Duodenal mucosa (tissue), 2 donors: ENCODE results near the gene JAZF1.
"Not testable (repeated sequence)": the region's sequence is repeated elsewhere in the genome, so short reads cannot be mapped to it uniquely, and the experiment has no call there.

ENCODE experiments used
- H3K27ac ChIP-seq: one replicate; pipeline ENCODE4 v1.7.0; 2013; ENCODE audit warnings: low read depth, low read length
- H3K27me3 ChIP-seq, 2 donors: one replicate each; pipeline ENCODE4 v1.7.0; 2013; ENCODE audit warnings: low read length in 2 of 2, control low read depth in 1 of 2; ENCODE audit not compliant: insufficient read depth in 2 of 2, control insufficient read depth in 1 of 2
- H3K36me3 ChIP-seq, 2 donors: one replicate each; pipeline ENCODE4 v1.7.0; 2013; ENCODE audit warnings: low read length in 2 of 2, control low read depth in 1 of 2; ENCODE audit not compliant: insufficient read depth in 2 of 2, control insufficient read depth in 1 of 2
- H3K4me1 ChIP-seq, 2 donors: one replicate each; pipeline ENCODE4 v1.7.0; 2013; ENCODE audit warnings: low read length in 2 of 2, control low read depth in 1 of 2; ENCODE audit not compliant: insufficient read depth in 2 of 2, control insufficient read depth in 1 of 2
- H3K4me3 ChIP-seq, 2 donors: one replicate each; pipeline ENCODE4 v1.7.0; 2013; ENCODE audit warnings: low read length in 2 of 2, low read depth in 1 of 2
- H3K9ac ChIP-seq, 2 donors: one replicate each; pipeline ENCODE4 v1.7.0; 2013; ENCODE audit warnings: low read length in 2 of 2, low read depth in 1 of 2
- H3K9me3 ChIP-seq, 2 donors: one replicate each; pipeline ENCODE4 v1.7.0; 2013; ENCODE audit warnings: low read length in 2 of 2, control low read depth in 1 of 2; ENCODE audit not compliant: control insufficient read depth in 1 of 2

Gene JAZF1

GRCh38 chr7:28018446-28018845 is 162.1 kb downstream of the JAZF1 start:
- no peak overlapping the region for H3K27ac ChIP-seq

GRCh38 chr7:28018020-28018419 is 162.6 kb downstream of the JAZF1 start:
- no peak overlapping the region for H3K27ac ChIP-seq
- no peaks in the 10 kb centered on the region for H3K4me1 ChIP-seq
- H3K4me3 ChIP-seq: no peak overlapping the region
- H3K27me3 ChIP-seq: no peaks in the 10 kb centered on the region
- H3K9ac ChIP-seq: no peak overlapping the region
- no peaks in the 10 kb centered on the region for H3K9me3 ChIP-seq
- no peaks in the 10 kb centered on the region for H3K36me3 ChIP-seq

More at GRCh38 chr7:28018446-28018845, 162.1 kb downstream of the JAZF1 start:
- no peak overlapping the region for H3K4me3 ChIP-seq
- H3K36me3 ChIP-seq: no peaks in the 10 kb centered on the region
- H3K27me3 ChIP-seq: no peaks in the 10 kb centered on the region
- no peaks in the 10 kb centered on the region for H3K4me1 ChIP-seq
- H3K9ac ChIP-seq: no peak overlapping the region
- no peaks in the 10 kb centered on the region for H3K9me3 ChIP-seq

GRCh38 chr7:28017372-28017771 is 163.2 kb downstream of the JAZF1 start:
- Histone ChIP-seq H3K4me3 (no peak overlapping the region), H3K4me1 (no peaks in the 10 kb centered on the region), H3K27me3 (no peaks in the 10 kb centered on the region)

GRCh38 chr7:28016297-28016696 is 164.3 kb downstream of the JAZF1 start:
- H3K4me3 ChIP-seq: no peak overlapping the region
- no peaks in the 10 kb centered on the region for H3K9me3 ChIP-seq
- no peak overlapping the region for H3K9ac ChIP-seq
- no peaks in the 10 kb centered on the region for H3K36me3 ChIP-seq
- H3K27me3 ChIP-seq: no peaks in the 10 kb centered on the region
- H3K4me1 ChIP-seq: no peaks in the 10 kb centered on the region
- H3K27ac ChIP-seq: no peak overlapping the region

More at GRCh38 chr7:28017372-28017771, 163.2 kb downstream of the JAZF1 start:
- Histone ChIP-seq H3K9me3 (no peaks in the 10 kb centered on the region), H3K9ac (no peak overlapping the region), H3K27ac (no peak overlapping the region), H3K36me3 (no peaks in the 10 kb centered on the region)

GRCh38 chr7:28015169-28015568 is 165.4 kb downstream of the JAZF1 start:
- H3K36me3 ChIP-seq: no peaks in the 10 kb centered on the region

GRCh38 chr7:28014340-28014739 is 166.3 kb downstream of the JAZF1 start:
- not testable (repeated sequence) for H3K9ac ChIP-seq, H3K9me3 ChIP-seq, H3K4me1 ChIP-seq, H3K27ac ChIP-seq, H3K36me3 ChIP-seq, H3K4me3 ChIP-seq, H3K27me3 ChIP-seq

More at GRCh38 chr7:28015169-28015568, 165.4 kb downstream of the JAZF1 start:
- H3K9ac ChIP-seq: no peak overlapping the region
- H3K27me3 ChIP-seq: no peaks in the 10 kb centered on the region
- H3K9me3 ChIP-seq: no peaks in the 10 kb centered on the region
- H3K4me3 ChIP-seq: no peak overlapping the region
- no peak overlapping the region for H3K27ac ChIP-seq
- H3K4me1 ChIP-seq: no peaks in the 10 kb centered on the region

GRCh38 chr7:28013441-28013840 is 167.2 kb downstream of the JAZF1 start:
- no peak overlapping the region for H3K27ac ChIP-seq

GRCh38 chr7:28013019-28013418 is 167.6 kb downstream of the JAZF1 start:
- no peaks in the 10 kb centered on the region for H3K9me3 ChIP-seq
- no peak overlapping the region for H3K27ac ChIP-seq
- no peaks in the 10 kb centered on the region for H3K36me3 ChIP-seq
- no peaks in the 10 kb centered on the region for H3K27me3 ChIP-seq
- H3K4me1 ChIP-seq: no peaks in the 10 kb centered on the region
- H3K4me3 ChIP-seq: no peak overlapping the region
- H3K9ac ChIP-seq: no peak overlapping the region

More at GRCh38 chr7:28013441-28013840, 167.2 kb downstream of the JAZF1 start:
- Histone ChIP-seq H3K9ac (no peak overlapping the region), H3K9me3 (no peaks in the 10 kb centered on the region), H3K4me1 (no peaks in the 10 kb centered on the region), H3K36me3 (no peaks in the 10 kb centered on the region), H3K4me3 (no peak overlapping the region), H3K27me3 (no peaks in the 10 kb centered on the region)

- Histone ChIP-seq H3K9ac (no peak overlapping the region), H3K27ac (no peak overlapping the region), H3K27me3 (no peaks in the 10 kb centered on the region), H3K4me3 (no peak overlapping the region), H3K36me3 (no peaks in the 10 kb centered on the region), H3K9me3 (no peaks in the 10 kb centered on the region), H3K4me1 (no peaks in the 10 kb centered on the region)
These were observed 171.7 kb downstream of the JAZF1 start for GRCh38 chr7:28008911-28009310.

GRCh38 chr7:28008171-28008570 is 172.4 kb downstream of the JAZF1 start:
- Histone ChIP-seq H3K9ac (no peak overlapping the region), H3K27me3 (no peaks in the 10 kb centered on the region), H3K27ac (no peak overlapping the region), H3K4me3 (no peak overlapping the region), H3K36me3 (no peaks in the 10 kb centered on the region), H3K4me1 (no peaks in the 10 kb centered on the region), H3K9me3 (no peaks in the 10 kb centered on the region)

GRCh38 chr7:28006491-28006890 is 174.1 kb downstream of the JAZF1 start:
- Histone ChIP-seq H3K9me3 (no peaks in the 10 kb centered on the region), H3K4me3 (no peak overlapping the region), H3K27me3 (no peaks in the 10 kb centered on the region), H3K9ac (no peak overlapping the region), H3K27ac (no peak overlapping the region), H3K4me1 (no peaks in the 10 kb centered on the region), H3K36me3 (no peaks in the 10 kb centered on the region)
